Panc1 (cell line): Measurements from ENCODE around the gene TNFRSF25. TPM values are rescaled to one million over a fixed set of nuclear protein-coding genes. Genes with fewer than 3 reads are reported as not detected.

Experiments
- ATAC-seq: fragments of 200-7000 bp; cut with Tn5 transposase; 2 replicates; pipeline ENCODE4 v1.9.1; 2020; ENCODE audit warnings: mild to moderate bottlenecking, moderate library complexity
- BruUV-seq: library from RNA; stranded (reverse); fragments of 400-500 nt; replicated peaks from 2 replicates; lab custom pipeline; 2021; lab: Mats Ljungman, UMichigan
- CTCF ChIA-PET: fragments of 300-600 bp; sonication (Branson Sonifier 250); formaldehyde crosslinking; loops from one replicate; lab custom pipeline; 2022; ENCODE audit warnings: antibody characterized with exemption; lab: Charles Lee
- POLR2A ChIA-PET: fragments of 300-600 bp; sonication (Branson Sonifier 250); formaldehyde crosslinking; loops from one replicate; lab custom pipeline; 2022; ENCODE audit warnings: antibody characterized with exemption; lab: Charles Lee
- DNase-seq: peaks from one replicate; pipeline ENCODE4 v3.0.0-alpha.2; 2010; ENCODE audit warnings: low read depth, low spot score
- H3K27ac ChIP-seq: 2 replicates; pipeline ENCODE4 v1.5.1; 2011; ENCODE audit warnings: mild to moderate bottlenecking, low read length, inconsistent platforms
- H3K27me3 ChIP-seq: fragments of 200-500 bp; sonication (Bioruptor generic); 2 replicates; pipeline ENCODE4 v1.6.0; 2014; ENCODE audit warnings: low read length, inconsistent platforms; ENCODE audit not compliant: control insufficient read depth, insufficient read depth
- H3K36me3 ChIP-seq: fragments of 200-500 bp; sonication (Bioruptor generic); 2 replicates; pipeline ENCODE4 v1.5.1; 2014; ENCODE audit warnings: inconsistent platforms, mild to moderate bottlenecking, low read length, moderate library complexity; ENCODE audit not compliant: control insufficient read depth, insufficient read depth
- H3K4me1 ChIP-seq: 2 replicates; pipeline ENCODE4 v1.5.1; 2011; ENCODE audit warnings: inconsistent platforms, mild to moderate bottlenecking, low read length, moderate library complexity; ENCODE audit not compliant: control insufficient read depth, insufficient read depth
- H3K4me3 ChIP-seq, 2 experiments: 2 replicates each; pipeline ENCODE4 v1.5.1; 2011 to 2012; ENCODE audit warnings: low read depth in 2 of 2, low read length in 2 of 2, mild to moderate bottlenecking in 2 of 2, inconsistent platforms in 1 of 2, moderate library complexity in 1 of 2
- H3K9me3 ChIP-seq: fragments of 200-500 bp; sonication (Bioruptor generic); 2 replicates; pipeline ENCODE4 v1.5.1; 2014; ENCODE audit warnings: low read depth, mild to moderate bottlenecking, inconsistent platforms, low read length, moderate library complexity; ENCODE audit not compliant: control insufficient read depth, insufficient read depth
- CTCF ChIP-seq: fragments of 450-650 bp; IDR thresholded peaks from 2 replicates; pipeline ENCODE4 v1.5.1; 2017; ENCODE audit warnings: mild to moderate bottlenecking
- POLR2AphosphoS5 ChIP-seq: IDR thresholded peaks from 2 replicates; pipeline ENCODE4 v1.6.1; 2012; ENCODE audit warnings: mild to moderate bottlenecking, low read depth, low read length, moderate library complexity
- REST ChIP-seq, 2 experiments: IDR thresholded peaks; 2 replicates each; pipeline ENCODE4 v1.6.1; 2011 to 2012; ENCODE audit warnings: low read depth in 2 of 2, control low read depth in 1 of 2, low read length in 1 of 2, mild to moderate bottlenecking in 1 of 2, moderate library complexity in 1 of 2; ENCODE audit not compliant: insufficient read depth in 1 of 2
- SIN3A ChIP-seq: IDR thresholded peaks from 2 replicates; pipeline ENCODE4 v1.6.1; 2012; ENCODE audit warnings: low read depth, mild to moderate bottlenecking, low read length, moderate library complexity, borderline replicate concordance; ENCODE audit not compliant: insufficient read depth
- TCF7L2 ChIP-seq: IDR thresholded peaks from 2 replicates; pipeline ENCODE4 v1.6.1; 2011; ENCODE audit warnings: mild to moderate bottlenecking, low read depth, low read length, inconsistent platforms
- in situ Hi-C: cut with HindIII; loops from 2 replicates; pipeline ENCODE4 v1.10.0; 2016; ENCODE audit warnings: low sequenced_read_pairs, low pct_unique_long_range_greater_than_20kb
- intact Hi-C: fragments of 100-400 bp; cut with micrococcal nuclease; formaldehyde crosslinking; loops from one replicate; pipeline ENCODE4 v1.10.0; 2022; ENCODE audit not compliant: unreplicated experiment
- total RNA-seq: library from RNA; stranded (reverse); gene quantifications from one replicate; pipeline ENCODE4 v1.2.1, GENCODE V29; 2021; ENCODE audit not compliant: unreplicated experiment

TNFRSF25 gene
- total RNA-seq, 1 experiment from 2014 or later, result 7.0 TPM

DNA sequence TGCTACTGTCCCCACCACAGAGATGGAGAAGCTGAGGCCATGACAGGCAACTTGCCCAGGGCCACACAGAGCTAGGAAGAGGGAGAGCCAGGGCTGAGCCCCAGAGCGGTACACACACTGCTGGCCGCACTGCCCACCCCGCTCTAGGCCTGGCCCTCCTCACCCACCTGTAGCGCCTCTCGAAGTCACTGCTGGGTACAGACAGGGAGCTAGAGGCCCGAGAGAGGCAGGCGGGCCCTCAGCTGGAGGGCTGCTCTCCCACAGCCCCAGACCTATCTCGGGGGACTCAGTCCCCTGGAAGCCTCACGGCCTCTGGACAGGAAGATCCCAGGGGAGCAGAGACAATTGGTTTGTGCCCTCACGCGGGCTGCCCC is 42.8 kb upstream of the TNFRSF25 start:
- intact Hi-C loops (no loop called here), in situ Hi-C loops (no loop called here)
- H3K27ac ChIP-seq, result no peak overlapping the region
- no peak for TF ChIP-seq TCF7L2
- TF ChIP-seq REST (IDR thresholded peaks at IDR 0.05; ENCODE audit: insufficient read depth in 1 of 2, low read depth in 2 of 2, low read length in 1 of 2), result no peak
- no peak for TF ChIP-seq SIN3A
- no peak for TF ChIP-seq POLR2AphosphoS5
- H3K4me3 ChIP-seq, result no peak overlapping the region
- H3K36me3 ChIP-seq, result no peaks in the 10 kb centered on the region
- no peaks in the 10 kb centered on the region for H3K4me1 ChIP-seq
- ATAC-seq, result peak; percentile 8; the same call in 1 of the 2 replicates
- H3K27me3 ChIP-seq, result no peaks in the 10 kb centered on the region
- POLR2A ChIA-PET, result no interaction called here
- no TSS peak for BruUV-seq
- CTCF ChIA-PET, result no interaction called here
- H3K9me3 ChIP-seq, result no peaks in the 10 kb centered on the region
- DNase-seq, result no peak

DNA sequence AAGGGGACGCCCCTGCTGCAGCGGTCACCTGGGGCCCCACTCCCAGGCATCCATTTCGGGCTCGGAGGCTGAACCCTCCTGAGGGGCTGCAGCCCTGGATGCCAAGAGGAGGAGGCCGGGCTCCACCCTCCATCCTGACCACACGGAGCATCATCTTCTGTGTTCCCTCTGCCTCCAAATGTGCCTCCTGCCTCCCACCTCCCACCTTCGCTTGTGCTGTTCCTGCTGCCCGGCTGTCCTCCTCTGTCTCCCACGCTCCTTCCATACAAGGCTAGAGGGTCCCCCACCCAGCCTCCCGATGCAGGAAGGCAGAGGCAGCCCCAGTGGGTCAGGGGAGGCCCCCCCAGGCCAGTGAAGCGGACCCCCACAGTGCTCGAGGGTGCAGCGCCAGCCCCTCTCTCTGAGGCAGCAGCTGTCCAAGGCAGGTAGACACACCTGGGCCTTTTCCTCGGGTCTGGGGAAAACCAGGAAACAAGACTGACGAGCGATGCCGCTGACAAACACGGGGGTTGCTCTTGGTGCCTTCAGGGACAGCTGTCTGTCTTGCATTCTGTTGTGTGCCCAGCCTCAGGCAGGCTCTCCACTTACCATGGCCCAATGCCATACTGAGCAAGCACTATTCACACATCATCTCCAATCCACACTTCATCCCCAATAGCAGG is 42.3 kb upstream of the TNFRSF25 start:
- Histone ChIP-seq H3K4me3 (no peak overlapping the region), H3K27ac (no peak overlapping the region), H3K9me3 (no peaks in the 10 kb centered on the region), H3K4me1 (no peaks in the 10 kb centered on the region), H3K36me3 (no peaks in the 10 kb centered on the region), H3K27me3 (no peaks in the 10 kb centered on the region)
- intact Hi-C loops (no loop called here), in situ Hi-C loops (no loop called here)
- no peak for DNase-seq
- BruUV-seq, result no TSS peak
- ChIA-PET CTCF (no interaction called here), POLR2A (no interaction called here)
- no peak for TF ChIP-seq REST (IDR thresholded peaks at IDR 0.05; ENCODE audit: insufficient read depth in 1 of 2, low read depth in 2 of 2, low read length in 1 of 2)
- no peak for TF ChIP-seq CTCF
- TF ChIP-seq POLR2AphosphoS5, result no peak
- no peak for TF ChIP-seq SIN3A
- TF ChIP-seq TCF7L2, result no peak
- peak; percentile 40; the same call in 1 of the 2 replicates for ATAC-seq
